Osteoblast (primary cell): ENCODE data around the gene SCT. TPM values are rescaled to one million over a fixed set of nuclear protein-coding genes. Genes with fewer than 3 reads are reported as not detected.

Experiments
- DNase-seq: peaks from one replicate; pipeline ENCODE4 v3.0.0; 2011; ENCODE audit warnings: low spot score, mixed read lengths; ENCODE audit not compliant: insufficient read length; ENCODE audit errors: missing footprints
- H2AFZ ChIP-seq: 2 replicates; pipeline ENCODE4 v1.6.0; 2011; ENCODE audit warnings: mild to moderate bottlenecking, low read length
- H3K27ac ChIP-seq: 2 replicates; pipeline ENCODE4 v1.5.1; 2011; ENCODE audit warnings: mild to moderate bottlenecking, low read depth, low read length, moderate library complexity
- H3K27me3 ChIP-seq: 2 replicates; pipeline ENCODE4 v1.6.0; 2012; ENCODE audit warnings: mild to moderate bottlenecking, control low read depth, inconsistent platforms, low read length, moderate library complexity; ENCODE audit not compliant: insufficient read depth
- H3K36me3 ChIP-seq: 2 replicates; pipeline ENCODE4 v1.5.1; 2011; ENCODE audit warnings: mild to moderate bottlenecking, low read length, control low read depth, moderate library complexity; ENCODE audit not compliant: insufficient read depth
- H3K4me1 ChIP-seq: 2 replicates; pipeline ENCODE4 v1.5.1; 2011; ENCODE audit warnings: mild to moderate bottlenecking, low read length, control low read depth, moderate library complexity; ENCODE audit not compliant: insufficient read depth
- H3K4me2 ChIP-seq: 2 replicates; pipeline ENCODE4 v1.6.0; 2011; ENCODE audit warnings: mild to moderate bottlenecking, low read length; ENCODE audit not compliant: insufficient read depth
- H3K4me3 ChIP-seq: fragments of 200-600 bp; sonication (generic); 3 replicates; pipeline ENCODE4 v1.5.1; 2012; ENCODE audit warnings: mild to moderate bottlenecking, low read length, inconsistent platforms; ENCODE audit not compliant: insufficient read depth
- H3K79me2 ChIP-seq: 2 replicates; pipeline ENCODE4 v1.6.0; 2012; ENCODE audit warnings: mild to moderate bottlenecking, low read length, control low read depth, inconsistent platforms; ENCODE audit not compliant: insufficient read depth
- H3K9me3 ChIP-seq: 2 replicates; pipeline ENCODE4 v1.5.1; 2011; ENCODE audit warnings: low read depth, low read length, control low read depth
- H4K20me1 ChIP-seq: 2 replicates; pipeline ENCODE4 v1.6.0; 2012; ENCODE audit warnings: mild to moderate bottlenecking, low read length, control low read depth; ENCODE audit not compliant: insufficient read depth
- CTCF ChIP-seq: IDR thresholded peaks from 2 replicates; pipeline ENCODE4 v1.5.1; 2011; ENCODE audit warnings: mild to moderate bottlenecking, low read depth, low read length, moderate library complexity; ENCODE audit errors: extremely low read depth
- total RNA-seq: library from RNA; depleted of rRNA; stranded (reverse); fragments of >200 nt; gene quantifications from 2 replicates; pipeline ENCODE4 v1.2.3, GENCODE V29; 2012

Gene SCT
- total RNA-seq, 1 donor: not detected

GRCh38 chr11:598005-598680 is 28.8 kb downstream of the SCT start:
- H3K27me3 ChIP-seq: no peaks in the 10 kb centered on the region
- TF ChIP-seq CTCF: no peak
- peaks cover 75% of the 10 kb centered on the region for H3K36me3 ChIP-seq
- H2AFZ ChIP-seq: no peak overlapping the region
- H3K9me3 ChIP-seq: no peaks in the 10 kb centered on the region
- DNase-seq: no peak
- H3K27ac ChIP-seq: no peak overlapping the region
- no peaks in the 10 kb centered on the region for H3K4me1 ChIP-seq
- H3K4me2 ChIP-seq: no peak overlapping the region
- peaks cover 24% of the 10 kb centered on the region for H4K20me1 ChIP-seq
- peaks cover 44% of the 10 kb centered on the region for H3K79me2 ChIP-seq
- no peak overlapping the region for H3K4me3 ChIP-seq

GRCh38 chr11:597166-597725 is 29.7 kb downstream of the SCT start:
- Histone ChIP-seq H3K79me2 (peaks cover 49% of the 10 kb centered on the region), H3K27me3 (no peaks in the 10 kb centered on the region), H3K27ac (no peak overlapping the region), H3K4me2 (no peak overlapping the region), H4K20me1 (peaks cover 27% of the 10 kb centered on the region), H3K4me1 (no peaks in the 10 kb centered on the region), H3K4me3 (no peak overlapping the region), H2AFZ (no peak overlapping the region), H3K9me3 (no peaks in the 10 kb centered on the region), H3K36me3 (peaks cover 76% of the 10 kb centered on the region)
- no peak for DNase-seq
- TF ChIP-seq CTCF: no peak

GRCh38 chr11:596374-596773 is 30.6 kb downstream of the SCT start:
- no peak for DNase-seq
- no peak for TF ChIP-seq CTCF
- peaks cover 27% of the 10 kb centered on the region for H4K20me1 ChIP-seq
- no peak overlapping the region for H3K27ac ChIP-seq
- H2AFZ ChIP-seq: no peak overlapping the region
- H3K79me2 ChIP-seq: peaks cover 50% of the 10 kb centered on the region
- H3K36me3 ChIP-seq: peaks cover 73% of the 10 kb centered on the region
- H3K27me3 ChIP-seq: no peaks in the 10 kb centered on the region
- H3K4me2 ChIP-seq: no peak overlapping the region
- H3K4me3 ChIP-seq: no peak overlapping the region
- H3K9me3 ChIP-seq: no peaks in the 10 kb centered on the region
- no peaks in the 10 kb centered on the region for H3K4me1 ChIP-seq

GRCh38 chr11:595400-595799 is 31.6 kb downstream of the SCT start:
- Histone ChIP-seq H3K79me2 (peaks cover 55% of the 10 kb centered on the region), H3K4me2 (no peak overlapping the region), H3K27me3 (no peaks in the 10 kb centered on the region), H2AFZ (no peak overlapping the region), H3K36me3 (peaks cover 76% of the 10 kb centered on the region), H3K4me1 (no peaks in the 10 kb centered on the region), H3K9me3 (no peaks in the 10 kb centered on the region), H3K27ac (no peak overlapping the region), H4K20me1 (peaks cover 27% of the 10 kb centered on the region), H3K4me3 (no peak overlapping the region)
- DNase-seq: no peak
- no peak for TF ChIP-seq CTCF
